Stimulated activated CD8-positive, alpha-beta memory T cell treated with anti-CD3 and anti-CD28 coated beads, Interleukin-12 subunit alpha, Interleukin-12 subunit beta, amount 100 ng/mL, for 4 hours (primary cell): Measurements from ENCODE around the gene SESTD1.

Experiments
- DNase-seq: peaks from one replicate; pipeline ENCODE4 v3.0.0-alpha.2; 2020; ENCODE audit warnings: low read depth

Gene SESTD1, protein sequence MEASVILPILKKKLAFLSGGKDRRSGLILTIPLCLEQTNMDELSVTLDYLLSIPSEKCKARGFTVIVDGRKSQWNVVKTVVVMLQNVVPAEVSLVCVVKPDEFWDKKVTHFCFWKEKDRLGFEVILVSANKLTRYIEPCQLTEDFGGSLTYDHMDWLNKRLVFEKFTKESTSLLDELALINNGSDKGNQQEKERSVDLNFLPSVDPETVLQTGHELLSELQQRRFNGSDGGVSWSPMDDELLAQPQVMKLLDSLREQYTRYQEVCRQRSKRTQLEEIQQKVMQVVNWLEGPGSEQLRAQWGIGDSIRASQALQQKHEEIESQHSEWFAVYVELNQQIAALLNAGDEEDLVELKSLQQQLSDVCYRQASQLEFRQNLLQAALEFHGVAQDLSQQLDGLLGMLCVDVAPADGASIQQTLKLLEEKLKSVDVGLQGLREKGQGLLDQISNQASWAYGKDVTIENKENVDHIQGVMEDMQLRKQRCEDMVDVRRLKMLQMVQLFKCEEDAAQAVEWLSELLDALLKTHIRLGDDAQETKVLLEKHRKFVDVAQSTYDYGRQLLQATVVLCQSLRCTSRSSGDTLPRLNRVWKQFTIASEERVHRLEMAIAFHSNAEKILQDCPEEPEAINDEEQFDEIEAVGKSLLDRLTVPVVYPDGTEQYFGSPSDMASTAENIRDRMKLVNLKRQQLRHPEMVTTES

DNA sequence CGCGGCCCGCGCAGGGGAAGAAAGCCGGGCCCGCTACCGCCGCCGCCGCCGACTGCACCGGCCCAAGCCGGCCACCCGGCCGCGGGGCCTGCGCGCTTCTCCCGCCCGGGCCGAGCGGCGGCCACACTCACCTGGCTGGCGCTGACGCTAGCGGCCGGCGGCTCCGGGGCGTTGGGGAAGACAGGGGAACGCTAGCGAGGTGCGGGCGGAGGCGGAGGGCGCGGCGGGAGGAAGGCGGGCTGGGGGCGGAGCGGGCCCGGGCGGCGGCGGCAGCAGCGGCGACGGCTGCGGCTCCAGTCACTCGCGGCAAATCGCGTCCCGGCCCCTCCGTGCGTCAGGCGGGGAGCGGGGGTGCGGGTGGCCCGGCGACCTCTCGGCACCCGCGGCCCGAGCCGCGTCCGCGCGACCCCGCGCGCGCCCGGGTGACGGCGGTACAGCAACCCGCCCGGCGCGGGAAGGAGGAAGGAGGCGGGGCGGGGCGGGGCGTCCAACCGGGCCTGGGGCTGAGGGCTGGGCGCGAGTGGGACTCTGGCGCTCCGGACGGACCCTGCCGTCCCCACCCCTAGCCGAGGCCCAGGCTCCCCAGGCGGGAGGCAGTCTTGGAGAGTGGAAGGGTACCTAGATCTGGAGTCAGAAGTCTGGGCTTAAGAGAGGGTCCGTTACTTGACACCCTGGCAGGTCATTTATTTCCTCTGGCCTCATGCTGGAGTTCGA, at the start of gene SESTD1:
TSS of gene SESTD1 (minus strand) at position 465 of the 714 bp plus-strand sequence. CDS start 72,991 bp downstream, outside the sequence.
- DNase-seq, result peak; percentile 33

DNA sequence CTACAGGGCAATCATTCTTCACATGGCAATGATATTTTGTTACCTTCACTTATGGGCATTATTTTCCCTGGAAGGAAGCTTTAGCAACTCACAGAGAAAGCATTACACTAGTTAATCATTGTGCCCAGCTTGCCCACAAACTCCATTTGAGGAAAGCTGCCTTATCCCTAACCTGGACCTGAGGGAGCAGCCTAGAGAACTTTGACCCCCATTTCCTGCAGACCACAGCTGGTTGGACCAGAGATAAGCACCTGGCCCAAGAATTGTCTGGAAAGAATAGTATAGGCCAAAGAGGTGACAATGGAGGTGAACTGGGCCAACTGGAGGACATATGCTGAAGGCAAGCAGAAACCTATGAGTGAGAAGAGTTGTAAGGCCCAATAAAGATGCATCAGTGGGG, 48.4 kb upstream of the SESTD1 start:
- no peak for DNase-seq

DNA sequence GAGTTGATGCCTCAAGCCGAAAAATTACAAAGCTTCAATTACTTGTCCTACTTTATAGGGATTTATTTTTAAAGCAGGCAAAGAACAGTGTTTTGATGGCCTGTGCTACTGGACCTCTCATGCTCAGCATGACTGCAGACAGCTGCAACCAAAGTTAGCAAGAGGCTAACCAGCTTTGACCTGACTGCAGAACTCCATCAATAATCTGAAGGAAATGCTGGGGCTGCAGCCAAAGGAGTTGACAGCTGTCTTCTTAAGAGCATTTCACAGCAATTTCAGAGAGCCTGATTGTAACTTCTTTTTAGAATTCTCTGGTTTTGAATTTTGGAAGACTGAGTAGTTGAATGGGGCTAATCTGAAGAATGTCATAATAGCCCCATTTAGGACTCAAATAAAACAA, 46.5 kb upstream of the SESTD1 start:
- no peak for DNase-seq

DNA sequence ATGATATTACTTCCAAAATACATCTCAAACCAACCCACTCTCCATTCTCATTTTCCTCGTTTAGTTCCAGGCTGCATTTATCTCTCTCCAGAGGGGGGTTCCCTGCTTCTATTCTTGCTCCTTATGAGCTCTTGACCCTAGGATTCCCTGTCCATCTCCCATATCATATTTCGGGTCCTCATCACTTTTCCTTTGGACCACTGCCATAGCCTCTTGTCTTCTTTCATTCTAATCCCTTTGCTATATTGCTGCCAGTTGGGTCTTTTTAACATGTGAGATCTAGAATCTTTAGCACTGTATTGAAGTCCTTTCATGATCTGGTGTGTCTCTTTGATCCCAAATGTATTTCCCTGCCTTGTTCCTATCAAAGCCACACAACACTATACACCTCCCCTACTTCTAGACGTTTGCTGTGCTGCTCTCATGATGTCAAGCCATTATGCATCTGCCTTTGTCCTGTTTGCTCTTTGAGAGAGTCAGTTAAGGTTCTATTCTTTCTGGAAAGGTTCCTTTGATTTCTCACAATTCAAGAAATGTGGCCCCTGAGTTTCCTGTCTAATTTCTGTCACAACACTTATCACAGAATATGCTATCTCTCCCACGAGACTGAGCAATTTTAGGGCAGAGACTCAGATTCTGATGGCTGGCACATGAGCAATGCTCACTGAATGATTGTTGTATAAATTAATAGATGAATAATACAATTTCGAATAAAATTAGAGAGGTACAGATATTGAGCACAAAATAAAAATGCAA, 43.2 kb upstream of the SESTD1 start:
- DNase-seq, result no peak

DNA sequence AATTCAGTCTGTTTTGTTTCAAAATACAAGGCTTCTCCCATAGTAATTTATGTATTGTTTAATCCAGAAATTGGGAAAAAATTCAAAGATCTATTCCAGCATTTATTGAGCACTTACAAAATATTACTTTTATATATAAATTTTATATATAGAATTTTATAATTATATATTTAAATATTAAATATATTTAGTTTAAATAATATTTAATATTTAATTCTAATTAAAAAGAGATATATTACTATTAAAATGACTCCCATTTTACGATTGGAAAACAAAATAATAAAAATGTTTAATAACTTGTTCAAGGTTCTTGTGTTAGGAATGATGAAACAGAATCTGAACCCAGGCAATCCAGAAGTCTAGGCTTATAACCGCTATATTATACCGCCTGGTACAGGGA, 40.5 kb upstream of the SESTD1 start:
- no peak for DNase-seq

DNA sequence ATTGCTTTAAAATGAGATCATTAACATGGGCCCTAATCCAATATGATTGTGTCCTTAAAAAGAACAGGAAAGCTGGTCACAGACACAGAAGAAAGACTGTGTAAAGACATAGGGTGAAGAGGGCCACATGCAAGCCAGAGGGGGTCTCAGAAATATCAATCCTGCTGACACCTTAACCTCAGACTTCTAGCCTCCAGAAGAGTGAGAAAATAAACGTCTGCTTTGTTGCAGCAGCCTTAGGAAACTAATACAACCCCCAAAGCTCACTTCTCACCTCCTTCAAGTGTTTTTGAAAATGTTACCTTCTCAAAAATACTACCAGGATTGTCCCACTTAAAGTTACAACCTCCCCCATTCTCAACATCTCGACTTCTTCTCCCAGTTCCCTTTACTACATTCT, 39.8 kb upstream of the SESTD1 start:
- no peak for DNase-seq

DNA sequence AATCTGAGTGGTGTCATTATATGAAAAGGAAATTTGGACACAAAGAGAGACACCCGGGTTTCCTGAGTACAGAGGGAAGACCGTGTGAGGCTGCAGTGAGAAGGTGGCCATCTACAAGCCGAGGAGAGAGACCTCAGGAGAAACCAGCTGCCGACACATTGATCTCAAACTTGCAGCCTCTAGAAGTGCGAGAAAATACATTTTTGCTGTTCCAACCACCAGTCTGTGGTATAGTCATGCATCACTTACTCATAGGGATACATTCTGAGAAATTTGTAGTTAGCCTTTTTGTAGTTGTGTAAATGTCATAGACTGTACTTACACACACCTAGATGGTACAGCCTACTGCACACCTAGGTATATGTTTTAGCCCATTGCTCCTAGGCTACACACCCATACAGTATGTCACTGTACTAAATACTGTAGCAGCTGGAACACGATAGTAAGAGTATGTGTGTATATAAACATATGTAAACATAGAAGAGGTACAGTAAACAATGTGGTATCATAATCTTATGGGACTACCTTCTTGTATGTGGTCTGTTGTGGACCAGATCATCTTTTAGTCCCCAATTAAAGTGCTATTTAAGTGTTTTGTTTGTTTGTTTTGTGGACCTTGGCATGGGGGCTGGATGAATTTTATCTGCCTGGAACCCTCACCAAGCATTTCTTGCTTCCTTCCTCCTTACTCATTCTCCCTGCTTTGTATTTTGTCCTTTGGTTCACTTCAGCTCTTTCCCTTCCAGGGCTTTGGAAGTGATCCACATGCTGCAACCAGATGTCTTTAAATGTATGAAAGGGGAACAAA, 38.3 kb upstream of the SESTD1 start:
- DNase-seq, result no peak

DNA sequence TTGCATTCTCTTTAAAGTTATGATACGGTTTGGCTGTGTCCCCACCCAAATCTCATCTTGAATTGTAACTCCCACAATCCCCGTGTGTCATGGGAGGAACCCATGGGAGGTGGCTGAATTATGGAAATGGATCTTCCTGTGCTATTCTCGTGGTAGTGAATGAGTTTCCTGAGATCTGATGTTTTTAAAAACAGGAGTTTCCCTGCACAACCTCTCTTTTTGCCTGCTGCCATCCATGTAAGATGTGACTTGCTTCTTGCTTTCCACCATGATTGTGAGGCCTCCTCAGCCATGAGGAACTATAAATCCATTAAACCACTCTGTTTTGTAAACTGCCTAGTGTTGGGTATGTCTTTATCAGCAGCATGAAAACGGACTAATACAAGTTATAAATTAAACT, 37.5 kb upstream of the SESTD1 start:
- no peak for DNase-seq

DNA sequence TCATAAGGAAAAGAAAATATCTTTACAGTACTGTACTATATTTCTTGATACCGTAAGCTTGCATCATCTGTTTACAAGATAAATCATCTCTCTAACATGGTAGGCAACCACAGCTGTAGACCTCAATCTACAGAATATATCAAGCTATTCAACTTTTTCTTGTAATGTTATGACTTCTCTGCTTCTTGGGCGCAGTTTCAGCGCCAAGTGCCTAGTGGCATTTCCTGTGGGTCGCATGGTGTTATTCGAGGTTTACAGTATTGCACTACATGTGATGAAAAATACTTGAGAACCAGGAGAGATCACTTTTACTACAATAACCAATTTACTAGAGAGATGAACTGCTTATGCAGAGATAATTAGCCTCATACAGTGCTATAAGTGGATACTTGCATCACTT, 34.0 kb upstream of the SESTD1 start:
- DNase-seq, result no peak

DNA sequence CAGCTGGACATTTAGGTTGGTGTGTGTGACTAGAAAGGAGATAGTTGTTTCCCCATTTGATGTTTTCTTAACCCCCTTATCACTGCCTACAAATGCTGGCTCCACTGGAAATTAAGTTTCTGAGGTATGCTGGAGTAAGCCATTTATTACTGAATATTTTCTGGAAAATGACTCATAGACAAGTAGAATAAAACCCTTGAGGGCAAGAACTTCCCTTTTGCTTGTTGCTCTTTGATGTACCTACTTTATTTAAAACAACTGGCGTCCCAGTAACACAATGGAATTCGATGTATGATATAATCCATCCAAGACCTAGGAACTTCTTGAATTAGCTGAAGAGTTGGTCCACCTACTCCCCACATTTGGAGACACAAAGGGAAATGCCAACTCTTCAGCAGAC, 33.3 kb upstream of the SESTD1 start:
- no peak for DNase-seq

DNA sequence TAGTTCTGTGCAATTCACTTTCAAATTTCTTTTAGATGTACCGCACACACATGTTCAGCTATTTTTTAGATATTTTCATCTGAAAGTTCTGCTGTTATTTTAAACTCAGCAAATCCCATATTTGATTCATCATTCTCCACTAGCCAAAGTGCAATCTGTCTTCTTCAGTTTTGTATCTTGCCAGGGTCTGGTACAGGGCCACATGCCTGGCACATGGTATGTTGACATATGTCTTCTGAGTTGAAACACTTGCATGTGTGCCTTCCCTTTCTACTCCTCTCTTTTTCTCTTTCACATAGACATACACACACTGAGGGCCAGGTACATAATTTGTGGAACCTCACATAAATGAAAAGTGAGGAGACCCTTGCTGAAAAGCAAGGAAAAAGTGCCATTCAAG, 25.7 kb upstream of the SESTD1 start:
- DNase-seq, result no peak

DNA sequence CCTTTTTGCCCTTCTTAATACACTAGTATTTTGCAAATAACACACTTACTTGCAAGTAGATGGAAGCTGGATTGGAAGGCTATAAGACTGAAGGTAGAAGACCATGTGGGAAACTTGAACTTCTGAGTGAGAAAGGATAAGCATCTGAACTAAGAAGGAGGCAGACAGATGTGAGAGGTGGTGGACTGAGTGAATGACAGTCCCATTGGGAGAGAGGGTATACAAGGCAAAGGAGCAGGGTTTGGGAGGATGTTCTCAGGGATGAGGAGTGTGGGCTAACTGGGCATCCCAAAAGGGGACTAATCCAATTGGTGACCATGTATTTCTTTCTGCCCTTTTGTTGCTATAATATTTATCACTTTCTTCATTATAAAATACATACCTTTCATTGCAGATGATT, 20.4 kb upstream of the SESTD1 start:
- DNase-seq, result no peak

DNA sequence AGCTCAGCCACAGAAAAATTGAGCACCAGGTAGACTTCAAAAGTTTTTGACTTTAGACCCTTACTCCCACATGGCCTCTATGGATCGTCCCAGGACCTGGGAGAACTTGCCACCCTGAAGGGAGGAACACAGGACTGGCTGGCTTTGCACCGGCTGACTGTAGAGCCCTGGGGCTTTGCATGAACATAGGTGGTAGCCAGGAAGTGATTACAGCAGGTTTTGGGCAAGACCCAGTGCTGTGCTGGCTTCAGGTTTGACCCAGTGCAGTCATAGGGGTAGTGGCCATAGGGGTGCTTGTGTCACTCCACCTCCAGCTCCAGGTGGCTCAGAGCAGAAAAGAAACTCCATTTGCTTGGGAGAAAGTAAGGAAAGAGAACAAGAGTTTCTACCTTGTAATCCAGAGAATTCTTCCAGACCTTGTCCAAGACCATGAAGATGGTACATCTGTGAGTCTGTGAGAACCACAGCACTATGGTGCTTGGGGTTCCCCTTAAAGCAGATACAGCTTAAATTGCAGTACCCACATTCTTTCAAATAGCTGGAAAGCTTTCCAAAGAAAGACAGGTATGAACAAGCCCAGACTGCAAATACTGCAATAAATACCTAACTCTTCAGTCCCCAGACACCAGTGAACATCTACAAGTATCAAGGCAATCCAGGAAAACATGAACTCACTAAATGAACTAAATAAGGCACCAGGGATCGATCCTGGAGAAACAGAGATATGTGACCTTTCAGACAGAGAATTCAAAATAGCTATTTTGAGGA, 13.0 kb upstream of the SESTD1 start:
- DNase-seq, result no peak

DNA sequence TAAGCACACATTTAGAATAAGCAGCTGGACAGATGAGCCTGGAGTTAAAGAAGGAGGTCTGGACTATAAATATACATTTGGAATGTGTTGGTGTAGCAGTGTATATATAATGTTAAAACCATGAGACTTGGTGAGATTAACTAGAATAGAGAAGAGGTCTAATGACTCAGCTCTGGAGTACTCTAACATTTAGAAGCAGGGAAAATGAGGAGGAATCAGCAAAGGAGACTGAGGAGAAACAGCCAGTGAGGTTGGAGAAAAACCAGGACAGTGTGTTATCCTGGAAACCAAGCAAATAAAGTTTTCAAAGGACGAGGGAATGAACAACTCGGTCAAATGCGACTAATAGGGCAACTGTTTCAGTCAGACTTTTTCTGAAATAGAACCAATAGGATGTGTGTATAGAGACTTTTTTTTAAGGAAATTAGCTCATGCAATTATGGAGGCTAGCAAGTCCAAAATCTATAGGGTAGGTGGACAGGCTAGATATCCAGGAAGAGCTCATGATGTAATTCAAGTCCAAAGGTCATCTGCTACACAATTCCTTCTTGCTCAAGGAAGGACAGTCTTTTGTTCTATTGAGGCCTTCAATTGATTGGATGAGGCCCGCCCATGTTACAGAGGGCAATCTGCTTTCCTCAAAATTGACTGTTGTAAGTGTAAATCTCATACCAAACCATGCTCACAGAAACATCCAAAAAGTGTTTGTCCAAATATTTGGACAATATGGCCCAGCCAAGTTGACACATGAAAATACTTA, 10.8 kb upstream of the SESTD1 start:
- DNase-seq, result no peak

DNA sequence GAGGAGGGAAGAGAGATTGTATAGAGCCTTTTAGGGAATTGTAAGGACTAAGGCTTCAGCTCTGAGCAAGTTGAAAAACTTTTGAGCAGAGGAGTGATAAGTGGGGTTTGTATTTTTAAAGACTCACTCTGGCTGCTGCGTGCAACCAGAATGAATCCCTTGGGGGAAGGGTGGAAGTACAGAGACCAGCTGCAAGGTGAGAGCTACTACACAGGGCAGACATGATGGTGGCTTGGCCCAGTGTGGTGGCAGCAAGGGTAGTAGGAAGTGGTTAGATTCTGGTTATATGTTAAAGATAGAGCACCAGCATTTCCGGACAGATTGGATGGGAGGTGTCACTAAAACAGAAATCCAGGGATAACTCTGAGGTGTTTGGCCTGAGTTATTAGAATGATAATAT, 10.1 kb upstream of the SESTD1 start:
- no peak for DNase-seq

DNA sequence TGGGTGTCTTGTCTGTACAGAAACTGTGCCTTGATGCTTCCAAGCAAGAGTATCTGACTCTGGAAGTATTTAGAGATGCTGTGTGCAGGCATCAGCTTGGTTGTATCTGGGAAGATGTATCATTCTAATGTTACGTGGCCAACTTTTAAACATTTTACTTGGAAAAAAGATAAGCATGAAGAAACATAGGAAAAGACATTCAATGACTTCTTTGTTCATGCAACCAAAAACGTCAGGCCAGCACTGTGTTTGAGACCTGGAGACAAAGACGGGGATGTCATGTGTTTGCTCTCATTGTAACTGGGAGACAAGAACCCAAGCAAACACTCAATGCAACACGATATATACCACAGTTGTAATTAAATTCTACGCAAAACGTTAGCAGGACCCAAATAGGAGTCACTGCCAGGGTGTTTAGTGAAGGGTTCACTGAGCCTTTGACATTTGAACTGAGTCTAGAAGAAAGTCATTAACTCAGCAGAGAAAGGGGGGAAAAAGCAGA, 8.9 kb upstream of the SESTD1 start:
- no peak for DNase-seq

DNA sequence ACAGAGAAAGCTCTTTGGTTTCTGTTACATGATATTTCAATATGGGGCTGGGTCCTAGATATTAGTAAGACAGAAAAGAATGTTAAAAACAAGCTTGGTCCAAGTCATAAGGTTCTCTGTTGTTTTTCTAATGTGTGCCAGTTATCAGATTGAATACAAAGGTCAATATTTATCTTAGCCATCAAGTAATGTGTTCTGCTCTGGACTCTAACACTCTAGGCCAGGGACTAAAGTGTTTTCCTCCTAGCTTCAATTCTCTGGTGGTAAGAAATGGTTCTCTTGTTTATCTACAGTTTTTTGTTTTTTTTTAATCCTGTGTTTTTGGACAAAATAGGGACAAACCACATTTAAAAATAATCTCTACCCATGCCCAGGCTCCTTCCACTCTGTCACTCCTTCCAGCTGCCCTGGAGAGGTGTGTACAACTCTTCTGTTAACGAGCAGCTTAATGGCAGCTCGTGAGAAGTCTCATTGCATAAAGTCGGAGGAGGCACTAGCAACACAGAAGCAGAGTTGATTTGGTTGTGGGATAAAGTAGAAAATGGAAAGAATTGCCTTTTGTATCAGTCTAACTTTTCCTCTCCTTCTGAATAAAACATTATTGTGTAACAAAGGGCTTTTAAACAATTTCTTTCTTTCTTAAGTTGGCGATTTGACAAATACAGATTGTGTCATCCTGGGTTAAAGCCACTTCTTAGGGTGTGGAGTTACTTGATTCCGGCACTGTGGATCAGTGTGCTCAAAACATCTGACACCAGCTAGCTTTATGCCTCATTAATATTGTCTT, 8.0 kb upstream of the SESTD1 start:
- no peak for DNase-seq

DNA sequence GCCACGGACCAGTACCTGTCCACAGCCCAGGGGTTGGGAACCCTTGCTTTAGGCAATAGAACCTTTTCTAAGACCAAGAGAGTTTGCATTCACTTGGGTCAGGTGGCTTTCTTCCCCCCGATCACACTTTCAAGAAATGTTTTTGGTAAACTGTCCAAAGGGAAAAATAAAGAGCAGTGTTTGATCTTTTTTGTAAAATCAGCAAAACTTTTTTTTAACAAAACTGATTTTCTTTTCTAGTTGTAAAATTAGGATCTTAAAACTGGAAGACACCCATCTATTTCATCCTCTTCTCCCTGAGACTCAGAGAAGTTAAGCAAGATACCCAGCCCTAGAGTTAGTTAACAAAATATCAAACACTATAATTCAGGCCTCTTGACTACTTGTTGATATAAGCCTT, 6.1 kb upstream of the SESTD1 start:
- no peak for DNase-seq
